ENCODE data around the gene DCLRE1B. TPM values are rescaled to one million over a fixed set of nuclear protein-coding genes. Genes with fewer than 3 reads are reported as not detected.

DCLRE1B gene
- total and polyA plus RNA-seq, 9 of the 15 experiments (the other 6 are each of a cell fraction or from before 2014, with no cell fraction given), result 10.6 to 28.8 (median 17.2) TPM

GRCh38 chr1:113913887-113914664 lies 8.9 kb downstream of the DCLRE1B start (continued):
- TF ChIP-seq NKRF (IDR thresholded peaks at IDR 0.05; ENCODE audit: borderline replicate concordance) (peak; percentile 61; the same call in 1 of the 2 replicates), POU5F1 (IDR thresholded peaks at IDR 0.05; ENCODE audit: borderline replicate concordance, low read depth, low read length, partially characterized antibody) (no peak), MLX (CRISPR knock-in tag; conservative IDR thresholded peaks at IDR 0.05) (no peak), POLR2AphosphoS2 (IDR thresholded peaks at IDR 0.05; ENCODE audit: low read length) (no peak), NR2C2 (CRISPR knock-in tag; IDR thresholded peaks at IDR 0.05) (no peak), NR2C2 (tag; IDR thresholded peaks at IDR 0.05) (no peak), BDP1 (IDR thresholded peaks at IDR 0.05; ENCODE audit: insufficient read depth, insufficient read length) (no peak), PCBP2 (IDR thresholded peaks at IDR 0.05; ENCODE audit: low read depth, low read length, poor library complexity, severe bottlenecking) (no peak), SAP30 (IDR thresholded peaks at IDR 0.05; ENCODE audit: borderline replicate concordance, insufficient read depth, low read depth, low read length, poor library complexity, severe bottlenecking) (no peak), MED1 (CRISPR knock-in tag; IDR thresholded peaks at IDR 0.05; ENCODE audit: borderline replicate concordance) (no peak), C11orf30 (IDR thresholded peaks at IDR 0.05; ENCODE audit: low read depth) (peak; percentile 86), SRSF9 (IDR thresholded peaks at IDR 0.05; ENCODE audit: borderline replicate concordance, low read depth, low read length) (no peak), MCM7 (IDR thresholded peaks at IDR 0.05) (no peak), JUND (IDR thresholded peaks at IDR 0.05; ENCODE audit: borderline replicate concordance, low read depth, low read length) (peak; percentile 78), JUND (tag; IDR thresholded peaks at IDR 0.05; ENCODE audit: borderline replicate concordance, low read depth, low read length) (peak; percentile 54; the same call in 1 of the 3 replicates), CTCFL (IDR thresholded peaks at IDR 0.05; ENCODE audit: borderline replicate concordance, insufficient read depth, low read depth, low read length, poor library complexity, severe bottlenecking) (no peak), PKNOX1 (IDR thresholded peaks at IDR 0.05) (peak; percentile 86), TAF15 (IDR thresholded peaks at IDR 0.05; ENCODE audit: low read depth, low read length) (no peak), THRAP3 (IDR thresholded peaks at IDR 0.05; ENCODE audit: borderline replicate concordance) (peak; percentile 53; the same call in 1 of the 2 replicates), ELF4 (CRISPR knock-in tag; IDR thresholded peaks at IDR 0.05) (peak; percentile 82; the same call in 1 of the 2 replicates)

All from K562 (cell line).